Osteocyte (in vitro differentiated cells): Measurements from ENCODE around the gene ANLN. TPM values are rescaled to one million over a fixed set of nuclear protein-coding genes. Genes with fewer than 3 reads are reported as not detected.
"Not testable (repeated sequence)": the region's sequence is repeated elsewhere in the genome, so short reads cannot be mapped to it uniquely, and the experiment has no call there.

Experiments used
- DNase-seq: peaks from one replicate; pipeline ENCODE4 v3.0.0; 2021; ENCODE audit warnings: mixed read lengths; ENCODE audit not compliant: unreplicated experiment; ENCODE audit errors: extremely low spot score
- H3K27ac Mint-ChIP-seq: one replicate; pipeline ENCODE4 v1.8.0; 2021; ENCODE audit warnings: mild to moderate bottlenecking, mixed read lengths; ENCODE audit not compliant: unreplicated experiment
- H3K27me3 Mint-ChIP-seq: one replicate; pipeline ENCODE4 v1.8.0; 2021; ENCODE audit warnings: mixed read lengths; ENCODE audit not compliant: unreplicated experiment
- H3K36me3 Mint-ChIP-seq: one replicate; pipeline ENCODE4 v1.8.0; 2021; ENCODE audit warnings: mixed read lengths; ENCODE audit not compliant: unreplicated experiment
- H3K4me1 Mint-ChIP-seq: one replicate; pipeline ENCODE4 v1.8.0; 2021; ENCODE audit warnings: mixed read lengths; ENCODE audit not compliant: unreplicated experiment
- H3K4me3 Mint-ChIP-seq: one replicate; pipeline ENCODE4 v1.8.0; 2021; ENCODE audit warnings: mild to moderate bottlenecking, moderate library complexity, mixed read lengths; ENCODE audit not compliant: unreplicated experiment
- H3K9me3 Mint-ChIP-seq: one replicate; pipeline ENCODE4 v1.8.0; 2021; ENCODE audit warnings: mixed read lengths; ENCODE audit not compliant: unreplicated experiment
- CTCF ChIP-seq: fragments of 200-600 bp; sonication (generic); IDR thresholded peaks from 2 replicates; pipeline ENCODE4 v1.5.0; 2021; ENCODE audit warnings: antibody characterized with exemption, mild to moderate bottlenecking, moderate library complexity
- total RNA-seq: library from RNA; stranded (reverse); gene quantifications from 2 replicates; pipeline ENCODE4 v1.2.1, GENCODE V29; 2021

The ANLN gene
- total RNA-seq, 1 donor from 2014 or later: 37.6 TPM

GRCh38 chr7:36464271-36464670 is 74.6 kb downstream of the ANLN start:
- Mint-ChIP-seq H3K4me1 (peaks cover 13% of the 10 kb centered on the region), H3K4me3 (no peak overlapping the region), H3K9me3 (peaks cover 3% of the 10 kb centered on the region), H3K27me3 (peaks cover 8% of the 10 kb centered on the region), H3K27ac (no peak overlapping the region), H3K36me3 (peaks cover 3% of the 10 kb centered on the region)
- DNase-seq: no peak
- no peak for TF ChIP-seq CTCF

GRCh38 chr7:36466001-36466400 is 76.3 kb downstream of the ANLN start:
- not testable (repeated sequence) for H3K9me3 Mint-ChIP-seq, H3K27me3 Mint-ChIP-seq, DNase-seq, H3K27ac Mint-ChIP-seq, H3K4me3 Mint-ChIP-seq, H3K36me3 Mint-ChIP-seq
- H3K4me1 Mint-ChIP-seq: peaks cover 22% of the 10 kb centered on the region

- no peak for DNase-seq
- Mint-ChIP-seq H3K27ac (no peak overlapping the region), H3K9me3 (peaks cover 3% of the 10 kb centered on the region), H3K27me3 (peaks cover 5% of the 10 kb centered on the region), H3K4me3 (no peak overlapping the region), H3K36me3 (no peaks in the 10 kb centered on the region), H3K4me1 (peaks cover 25% of the 10 kb centered on the region)
- TF ChIP-seq CTCF: no peak
These were observed 78.9 kb downstream of the ANLN start for GRCh38 chr7:36468370-36469101.

GRCh38 chr7:36469236-36469635 is 79.6 kb downstream of the ANLN start:
- DNase-seq: no peak
- H3K4me1 Mint-ChIP-seq: peaks cover 25% of the 10 kb centered on the region

GRCh38 chr7:36472141-36472729 is 82.6 kb downstream of the ANLN start:
- Mint-ChIP-seq H3K27me3 (no peaks in the 10 kb centered on the region), H3K4me1 (peaks cover 25% of the 10 kb centered on the region), H3K9me3 (no peaks in the 10 kb centered on the region), H3K4me3 (no peak overlapping the region), H3K36me3 (no peaks in the 10 kb centered on the region), H3K27ac (no peak overlapping the region)
- no peak for TF ChIP-seq CTCF
- DNase-seq: no peak

More at GRCh38 chr7:36469236-36469635, 79.6 kb downstream of the ANLN start:
- peaks cover 3% of the 10 kb centered on the region for H3K9me3 Mint-ChIP-seq
- no peak overlapping the region for H3K4me3 Mint-ChIP-seq
- H3K36me3 Mint-ChIP-seq: no peaks in the 10 kb centered on the region
- peaks cover 3% of the 10 kb centered on the region for H3K27me3 Mint-ChIP-seq
- no peak for TF ChIP-seq CTCF
- peak overlapping the region; percentile 17 for H3K27ac Mint-ChIP-seq
